ENCODE measurements around the gene SERPINB1. TPM values are rescaled to one million over a fixed set of nuclear protein-coding genes. Genes with fewer than 3 reads are reported as not detected.
A peak's percentile ranks its signal among the peaks of the same experiment; 100 is the strongest.

SERPINB1 gene
- total and polyA plus RNA-seq, 9 of the 15 experiments (the other 6 are each of a cell fraction or from before 2014, with no cell fraction given), result 33.9 to 108 (median 63.8) TPM

DNA sequence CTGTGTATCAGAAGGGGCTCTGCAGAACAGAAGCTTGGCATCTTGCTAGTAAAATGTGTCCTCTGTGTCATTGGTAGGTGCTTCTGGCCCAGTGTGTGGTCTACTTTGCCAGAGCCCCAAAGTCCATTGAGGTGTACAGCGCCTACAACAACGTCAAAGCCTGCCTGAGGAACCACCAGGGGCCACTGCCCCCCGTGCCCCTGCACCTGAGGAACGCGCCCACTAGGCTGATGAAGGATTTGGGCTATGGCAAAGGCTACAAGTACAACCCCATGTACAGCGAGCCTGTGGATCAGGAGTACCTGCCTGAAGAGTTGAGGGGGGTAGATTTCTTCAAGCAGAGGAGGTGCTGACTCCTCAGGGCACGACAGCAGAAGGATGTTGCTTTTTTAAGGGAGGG, 56.7 kb downstream of the SERPINB1 start:
- in situ Hi-C loops (cut with MboI) (loop anchor here (5.0 to 10.0 kb wide), 3 partner anchors 57 to 270 kb away; partner anchors contain the start of gene SERPINB1), intact Hi-C loops (cut with micrococcal nuclease) (no loop called here)
- WGBS (ENCODE audit: insufficient coverage, low coverage, missing lambda C conversion rate), result 92% methylated on average over 7 of the region's 7 CpGs
- ChIA-PET POLR2A (interaction anchor here (0.7 to 9.0 kb wide), 3 partner anchors 15 to 217 kb away, joined by 3 to 151 read pairs (median 8); partner anchors contain the start of gene WRNIP1), CTCF (ENCODE audit: low intra/inter-chr PET ratio) (no interaction called here)
- Histone ChIP-seq H3K27me3 (ENCODE audit: control insufficient read depth in 2 of 2, insufficient read depth in 2 of 2, low read length in 2 of 2) (no peaks in the 10 kb centered on the region), H3K4me1 (replicated peaks in 1 of 2; ENCODE audit: control insufficient read depth in 2 of 2, insufficient read depth in 2 of 2, low read length in 2 of 2) (peaks cover 19 to 20% of the 10 kb centered on the region in 2 experiments), H3K4me3 (no peak overlapping the region), H3K79me2 (ENCODE audit: control insufficient read depth, insufficient read depth, low read length) (peaks cover 45% of the 10 kb centered on the region), H3K9ac (ENCODE audit: insufficient read depth in 1 of 2, low read depth in 2 of 2, low read length in 2 of 2) (peak overlapping the region in 1 of 2 experiments; percentile 66; a peak in 1 of 4 replicates), H2AFZ (ENCODE audit: low read depth, low read length) (no peak overlapping the region), H3K4me2 (ENCODE audit: insufficient read depth, low read length) (no peak overlapping the region), H3K36me3 (ENCODE audit: control insufficient read depth, insufficient read depth, low read length) (peaks cover 67% of the 10 kb centered on the region), H3K9me1 (ENCODE audit: control insufficient read depth, insufficient read depth, low read length) (no peaks in the 10 kb centered on the region), H3K9me3 (replicated peaks; ENCODE audit: control insufficient read depth, insufficient read depth, low read depth, low read length) (no peaks in the 10 kb centered on the region), H3K27ac (ENCODE audit: extremely low read depth, low read depth, low read length) (no peak overlapping the region), H4K20me1 (replicated peaks; ENCODE audit: control insufficient read depth, insufficient read depth, low read length) (no peaks in the 10 kb centered on the region)
- DNase-seq (ENCODE audit: extremely low read depth in 1 of 4, low spot score in 3 of 4) (no peak), ATAC-seq (no peak), FAIRE-seq (no peak)
- TF ChIP-seq ZNF76 (CRISPR knock-in tag; IDR thresholded peaks at IDR 0.05; ENCODE audit: borderline replicate concordance), result no peak
- TF ChIP-seq SMC3 (conservative IDR thresholded peaks at IDR 0.05; ENCODE audit: insufficient read depth, low read depth, low read length), result 0 out of 2 replicates have a peak, but pooled peaks have one; percentile 4
- no TSS peak for BruUV-seq (replicated peaks)

- FAIRE-seq (peak; percentile 29), DNase-seq (ENCODE audit: extremely low read depth in 1 of 4, low spot score in 3 of 4) (no peak), ATAC-seq (peak; percentile 17)
- Histone ChIP-seq H3K9me1 (ENCODE audit: control insufficient read depth, insufficient read depth, low read length) (no peaks in the 10 kb centered on the region), H3K27ac (ENCODE audit: extremely low read depth, low read depth, low read length) (peak overlapping the region; percentile 61), H3K27me3 (ENCODE audit: control insufficient read depth in 2 of 2, insufficient read depth in 2 of 2, low read length in 2 of 2) (no peaks in the 10 kb centered on the region), H3K36me3 (ENCODE audit: control insufficient read depth, insufficient read depth, low read length) (peaks cover 76% of the 10 kb centered on the region), H3K4me3 (no peak overlapping the region), H3K4me1 (replicated peaks in 1 of 2; ENCODE audit: control insufficient read depth in 2 of 2, insufficient read depth in 2 of 2, low read length in 2 of 2) (peaks cover 19 to 20% of the 10 kb centered on the region in 2 experiments), H4K20me1 (replicated peaks; ENCODE audit: control insufficient read depth, insufficient read depth, low read length) (0 out of 2 replicates have a peak, but pooled peaks cover under 1% of the 10 kb centered on the region), H2AFZ (ENCODE audit: low read depth, low read length) (0 out of 2 replicates have a peak overlapping the region, but pooled peaks have one; percentile 19), H3K9me3 (replicated peaks; ENCODE audit: control insufficient read depth, insufficient read depth, low read depth, low read length) (no peaks in the 10 kb centered on the region), H3K9ac (ENCODE audit: insufficient read depth in 1 of 2, low read depth in 2 of 2, low read length in 2 of 2) (peak overlapping the region; percentile 32 to 53; a peak in 3 of 4 replicates), H3K79me2 (ENCODE audit: control insufficient read depth, insufficient read depth, low read length) (peaks cover 46% of the 10 kb centered on the region), H3K4me2 (ENCODE audit: insufficient read depth, low read length) (peak overlapping the region; percentile 81)
- BruUV-seq (replicated peaks), result TSS peak; percentile 10
- ChIA-PET CTCF (ENCODE audit: low intra/inter-chr PET ratio) (no interaction called here), POLR2A (interaction anchor here (0.7 to 9.0 kb wide), 11 partner anchors 12 to 284 kb away, joined by 3 to 151 read pairs (median 4); partner anchors contain the start of genes RIPK1, SERPINB1 and WRNIP1)
- intact Hi-C loops (cut with micrococcal nuclease) (no loop called here), in situ Hi-C loops (cut with MboI) (loop anchor here (10.0 kb wide), 1 partner anchor 271 kb away; no protein-coding TSS in a partner anchor)
- 65% methylated on average over 5 of the region's 5 CpGs for WGBS (ENCODE audit: insufficient coverage, low coverage, missing lambda C conversion rate)
- TF ChIP-seq, protein P1, sequence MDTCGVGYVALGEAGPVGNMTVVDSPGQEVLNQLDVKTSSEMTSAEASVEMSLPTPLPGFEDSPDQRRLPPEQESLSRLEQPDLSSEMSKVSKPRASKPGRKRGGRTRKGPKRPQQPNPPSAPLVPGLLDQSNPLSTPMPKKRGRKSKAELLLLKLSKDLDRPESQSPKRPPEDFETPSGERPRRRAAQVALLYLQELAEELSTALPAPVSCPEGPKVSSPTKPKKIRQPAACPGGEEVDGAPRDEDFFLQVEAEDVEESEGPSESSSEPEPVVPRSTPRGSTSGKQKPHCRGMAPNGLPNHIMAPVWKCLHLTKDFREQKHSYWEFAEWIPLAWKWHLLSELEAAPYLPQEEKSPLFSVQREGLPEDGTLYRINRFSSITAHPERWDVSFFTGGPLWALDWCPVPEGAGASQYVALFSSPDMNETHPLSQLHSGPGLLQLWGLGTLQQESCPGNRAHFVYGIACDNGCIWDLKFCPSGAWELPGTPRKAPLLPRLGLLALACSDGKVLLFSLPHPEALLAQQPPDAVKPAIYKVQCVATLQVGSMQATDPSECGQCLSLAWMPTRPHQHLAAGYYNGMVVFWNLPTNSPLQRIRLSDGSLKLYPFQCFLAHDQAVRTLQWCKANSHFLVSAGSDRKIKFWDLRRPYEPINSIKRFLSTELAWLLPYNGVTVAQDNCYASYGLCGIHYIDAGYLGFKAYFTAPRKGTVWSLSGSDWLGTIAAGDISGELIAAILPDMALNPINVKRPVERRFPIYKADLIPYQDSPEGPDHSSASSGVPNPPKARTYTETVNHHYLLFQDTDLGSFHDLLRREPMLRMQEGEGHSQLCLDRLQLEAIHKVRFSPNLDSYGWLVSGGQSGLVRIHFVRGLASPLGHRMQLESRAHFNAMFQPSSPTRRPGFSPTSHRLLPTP (IDR thresholded peaks at IDR 0.05; ENCODE audit: borderline replicate concordance, extremely low read depth, insufficient read length), result no peak
- TF ChIP-seq ZNF253 (CRISPR knock-in tag; conservative IDR thresholded peaks at IDR 0.05) (no peak), NR2C2 (CRISPR knock-in tag; IDR thresholded peaks at IDR 0.05) (0 out of 2 replicates have a peak, but pooled peaks have one; percentile 29), NR2C2 (tag; IDR thresholded peaks at IDR 0.05) (no peak), ARHGAP35 (IDR thresholded peaks at IDR 0.05; ENCODE audit: partially characterized antibody) (peak; percentile 11)
- TF ChIP-seq, protein P2, sequence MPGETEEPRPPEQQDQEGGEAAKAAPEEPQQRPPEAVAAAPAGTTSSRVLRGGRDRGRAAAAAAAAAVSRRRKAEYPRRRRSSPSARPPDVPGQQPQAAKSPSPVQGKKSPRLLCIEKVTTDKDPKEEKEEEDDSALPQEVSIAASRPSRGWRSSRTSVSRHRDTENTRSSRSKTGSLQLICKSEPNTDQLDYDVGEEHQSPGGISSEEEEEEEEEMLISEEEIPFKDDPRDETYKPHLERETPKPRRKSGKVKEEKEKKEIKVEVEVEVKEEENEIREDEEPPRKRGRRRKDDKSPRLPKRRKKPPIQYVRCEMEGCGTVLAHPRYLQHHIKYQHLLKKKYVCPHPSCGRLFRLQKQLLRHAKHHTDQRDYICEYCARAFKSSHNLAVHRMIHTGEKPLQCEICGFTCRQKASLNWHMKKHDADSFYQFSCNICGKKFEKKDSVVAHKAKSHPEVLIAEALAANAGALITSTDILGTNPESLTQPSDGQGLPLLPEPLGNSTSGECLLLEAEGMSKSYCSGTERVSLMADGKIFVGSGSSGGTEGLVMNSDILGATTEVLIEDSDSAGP (CRISPR knock-in tag; IDR thresholded peaks at IDR 0.05), result 0 out of 2 replicates have a peak, but pooled peaks have one; percentile 31
These were observed 57.6 kb downstream of the SERPINB1 start for GRCh38 chr6:2784061-2784460.
